ENCODE results near the gene NXPH2. TPM values are rescaled to one million over a fixed set of nuclear protein-coding genes. Genes with fewer than 3 reads are reported as not detected.

Gene NXPH2
- total and polyA plus RNA-seq, 9 of the 15 experiments (the other 6 are each of a cell fraction or from before 2014, with no cell fraction given) = not detected

GRCh38 chr2:138633049-138633448, 147.1 kb downstream of the NXPH2 start:
- WGBS (ENCODE audit: insufficient coverage, low coverage, missing lambda C conversion rate) = 6% methylated on average over 1 of the region's 1 CpG
- ChIA-PET CTCF (ENCODE audit: low intra/inter-chr PET ratio) (no interaction called here), POLR2A (no interaction called here)
- no peak overlapping the region for H3K4me2 ChIP-seq (ENCODE audit: insufficient read depth, low read length)
- no peak overlapping the region for H2AFZ ChIP-seq (ENCODE audit: low read depth, low read length)
- H3K36me3 ChIP-seq (ENCODE audit: control insufficient read depth, insufficient read depth, low read length) = no peaks in the 10 kb centered on the region
- peak; percentile 53 for TF ChIP-seq RBM25 (IDR thresholded peaks at IDR 0.05; ENCODE audit: low read depth, low read length, severe bottlenecking)
- TF ChIP-seq THAP7 (CRISPR knock-in tag; IDR thresholded peaks at IDR 0.05) = no peak
- peak; percentile 46 for TF ChIP-seq ZNF146 (CRISPR knock-in tag; IDR thresholded peaks at IDR 0.05; ENCODE audit: unreplicated experiment)
- ATAC-seq = no peak
- intact Hi-C loops (cut with micrococcal nuclease) = no loop called here
- DNase-seq (ENCODE audit: extremely low read depth in 1 of 4, low spot score in 3 of 4) = no peak
- H3K9me3 ChIP-seq (replicated peaks; ENCODE audit: control insufficient read depth, insufficient read depth, low read depth, low read length) = no peaks in the 10 kb centered on the region
- H3K27ac ChIP-seq (ENCODE audit: extremely low read depth, low read depth, low read length) = no peak overlapping the region
- H4K20me1 ChIP-seq (replicated peaks; ENCODE audit: control insufficient read depth, insufficient read depth, low read length) = no peaks in the 10 kb centered on the region
- no peak overlapping the region for H3K4me3 ChIP-seq
- H3K4me1 ChIP-seq (replicated peaks in 1 of 2; ENCODE audit: control insufficient read depth in 2 of 2, insufficient read depth in 2 of 2, low read length in 2 of 2) = no peaks in the 10 kb centered on the region
- no peaks in the 10 kb centered on the region for H3K79me2 ChIP-seq (ENCODE audit: control insufficient read depth, insufficient read depth, low read length)
- no TSS peak for BruUV-seq (replicated peaks)
- H3K9me1 ChIP-seq (ENCODE audit: control insufficient read depth, insufficient read depth, low read length) = no peaks in the 10 kb centered on the region
- no peak for FAIRE-seq
- H3K27me3 ChIP-seq (ENCODE audit: control insufficient read depth in 2 of 2, insufficient read depth in 2 of 2, low read length in 2 of 2) = peaks cover 0 to 3% of the 10 kb centered on the region in 2 experiments; a peak in 1 of 5 replicates
- in situ Hi-C loops (cut with MboI) = no loop called here
- no peak overlapping the region for H3K9ac ChIP-seq (ENCODE audit: insufficient read depth in 1 of 2, low read depth in 2 of 2, low read length in 2 of 2)

- intact Hi-C loops (cut with micrococcal nuclease) (no loop called here), in situ Hi-C loops (cut with MboI) (no loop called here)
- POLR2A ChIA-PET = no interaction called here
- CTCF ChIA-PET (ENCODE audit: low intra/inter-chr PET ratio) = no interaction called here
- TF ChIP-seq ZFP91 (CRISPR knock-in tag; IDR thresholded peaks at IDR 0.05) (no peak), E2F8 (IDR thresholded peaks at IDR 0.05; ENCODE audit: low read depth, partially characterized antibody) (no peak), ATF4 (CRISPR knock-in tag; IDR thresholded peaks at IDR 0.05) (0 out of 2 replicates have a peak, but pooled peaks have one; percentile 42), CEBPG (CRISPR knock-in tag; IDR thresholded peaks at IDR 0.05) (no peak), CEBPG (tag; conservative IDR thresholded peaks at IDR 0.05 in 1 of 2, IDR thresholded peaks at IDR 0.05 in 1 of 2) (peak in 1 of 2 experiments; percentile 40; a peak in 1 of 4 replicates)
- no peak for FAIRE-seq
- no peak overlapping the region for H3K9ac ChIP-seq (ENCODE audit: insufficient read depth in 1 of 2, low read depth in 2 of 2, low read length in 2 of 2)
- H3K4me3 ChIP-seq = no peak overlapping the region
- BruUV-seq (replicated peaks) = no TSS peak
- H2AFZ ChIP-seq (ENCODE audit: low read depth, low read length) = no peak overlapping the region
- no peaks in the 10 kb centered on the region for H3K9me3 ChIP-seq (replicated peaks; ENCODE audit: control insufficient read depth, insufficient read depth, low read depth, low read length)
- H3K79me2 ChIP-seq (ENCODE audit: control insufficient read depth, insufficient read depth, low read length) = no peaks in the 10 kb centered on the region
- DNase-seq (ENCODE audit: extremely low read depth in 1 of 4, low spot score in 3 of 4) = no peak
- H3K4me2 ChIP-seq (ENCODE audit: insufficient read depth, low read length) = no peak overlapping the region
- no peaks in the 10 kb centered on the region for H3K36me3 ChIP-seq (ENCODE audit: control insufficient read depth, insufficient read depth, low read length)
- H3K27me3 ChIP-seq (ENCODE audit: control insufficient read depth in 2 of 2, insufficient read depth in 2 of 2, low read length in 2 of 2) = peaks cover 0 to 3% of the 10 kb centered on the region in 2 experiments; a peak in 1 of 5 replicates
- no peaks in the 10 kb centered on the region for H3K9me1 ChIP-seq (ENCODE audit: control insufficient read depth, insufficient read depth, low read length)
- WGBS (ENCODE audit: insufficient coverage, low coverage, missing lambda C conversion rate) = 0% methylated on average over 2 of the region's 2 CpGs
- ATAC-seq = no peak
- no peaks in the 10 kb centered on the region for H4K20me1 ChIP-seq (replicated peaks; ENCODE audit: control insufficient read depth, insufficient read depth, low read length)
- H3K27ac ChIP-seq (ENCODE audit: extremely low read depth, low read depth, low read length) = no peak overlapping the region
- no peaks in the 10 kb centered on the region for H3K4me1 ChIP-seq (replicated peaks in 1 of 2; ENCODE audit: control insufficient read depth in 2 of 2, insufficient read depth in 2 of 2, low read length in 2 of 2)
Measured at GRCh38 chr2:138632066-138632620, 148.0 kb downstream of the NXPH2 start.
